ENCODE results near the gene SLC23A1.
"Not testable (repeated sequence)": the region's sequence is repeated elsewhere in the genome, so short reads cannot be mapped to it uniquely, and the experiment has no call there.

SLC23A1 gene

GRCh38 chr5:139368613-139369012 is 14.5 kb downstream of the SLC23A1 start:
- DNase-seq = no peak

DNA sequence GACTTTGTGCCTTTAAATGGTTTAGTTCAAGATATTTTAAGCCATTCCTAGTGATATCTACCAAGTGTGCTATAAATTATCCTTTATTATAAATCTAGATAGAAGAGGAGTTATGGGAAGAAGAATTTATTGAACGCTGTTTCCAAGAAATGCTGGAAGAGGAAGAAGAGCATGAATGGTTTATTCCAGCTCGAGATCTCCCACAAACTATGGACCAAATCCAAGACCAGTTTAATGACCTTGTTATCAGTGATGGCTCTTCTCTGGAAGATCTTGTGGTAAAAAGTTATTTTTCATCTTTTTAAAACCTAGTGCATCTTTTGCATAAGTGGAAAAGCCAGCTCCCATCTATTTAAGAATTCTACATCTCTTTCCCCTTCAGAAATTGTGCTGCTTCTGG is 18.6 kb downstream of the SLC23A1 start:
- no peak for DNase-seq

DNA sequence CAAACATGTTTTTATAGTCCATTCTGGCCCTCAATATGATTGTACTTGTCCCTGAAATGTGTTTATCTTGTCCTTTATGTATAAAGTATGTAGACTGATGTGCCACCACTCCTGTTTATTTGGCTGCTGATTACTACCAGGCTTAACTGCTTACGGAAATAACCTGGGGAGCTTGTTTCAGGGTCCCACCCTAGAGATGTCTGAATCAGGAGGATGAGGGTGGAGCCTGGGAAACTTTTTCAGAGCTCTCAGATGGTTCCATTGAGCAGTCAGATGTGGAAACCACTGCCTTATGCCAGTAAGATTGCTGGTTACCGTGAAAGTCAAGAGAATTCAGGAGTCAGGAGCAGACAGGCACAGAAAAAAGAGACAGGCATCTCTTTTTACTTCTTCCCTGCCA is 19.2 kb downstream of the SLC23A1 start:
- no peak for DNase-seq

DNA sequence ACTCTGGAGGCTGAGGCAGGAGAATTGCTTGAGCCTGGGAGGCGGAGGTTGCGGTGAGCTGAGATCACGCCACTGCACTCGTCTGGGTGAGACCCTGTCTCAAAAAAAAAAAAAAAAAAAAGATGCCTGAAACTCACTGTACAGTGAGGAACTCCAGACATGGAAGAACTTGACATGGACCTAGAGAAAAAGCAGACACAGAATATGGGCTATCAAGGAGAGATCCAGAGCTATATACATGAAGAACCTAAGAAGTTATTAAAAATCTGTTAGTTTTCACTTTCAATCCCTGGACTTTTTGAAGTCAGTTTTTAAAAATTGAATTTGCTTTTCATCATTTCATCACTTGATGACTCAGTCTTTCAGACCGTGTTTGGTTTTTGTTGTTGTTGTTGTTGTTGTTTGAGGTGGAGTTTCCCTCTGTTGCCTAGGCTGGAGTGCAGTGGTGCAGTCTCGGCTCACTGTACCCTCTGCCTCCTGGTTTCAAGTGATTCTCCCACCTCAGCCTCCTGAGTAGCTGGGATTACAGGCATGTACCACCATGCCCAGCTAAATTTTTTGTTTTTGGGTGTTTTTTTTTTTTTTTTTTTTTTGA is 21.2 kb downstream of the SLC23A1 start:
- DNase-seq = no peak

- DNase-seq = no peak
These were observed 22.7 kb downstream of the SLC23A1 start for GRCh38 chr5:139360384-139360783.

DNA sequence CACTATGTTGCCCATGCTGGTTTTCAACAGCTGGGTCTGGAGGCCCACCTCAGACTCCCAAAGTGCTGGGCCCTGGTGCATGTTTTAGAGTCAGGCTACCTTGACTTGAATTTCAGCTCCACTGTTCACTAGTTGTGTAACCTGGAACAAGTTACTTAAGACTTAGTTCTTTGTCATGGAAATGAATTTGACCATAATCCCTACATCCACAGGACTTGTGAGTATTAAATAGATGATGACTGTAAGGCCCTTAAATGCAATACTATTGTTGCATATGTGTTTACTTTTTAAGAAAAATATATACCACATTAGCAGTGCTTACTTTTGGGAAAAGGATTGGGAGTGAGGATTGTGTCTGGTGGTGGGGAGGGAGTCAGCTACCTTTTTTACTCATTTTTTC is 25.0 kb downstream of the SLC23A1 start:
- no peak for DNase-seq

GRCh38 chr5:139355900-139356299 is 27.2 kb downstream of the SLC23A1 start:
- DNase-seq = not testable (repeated sequence)

DNA sequence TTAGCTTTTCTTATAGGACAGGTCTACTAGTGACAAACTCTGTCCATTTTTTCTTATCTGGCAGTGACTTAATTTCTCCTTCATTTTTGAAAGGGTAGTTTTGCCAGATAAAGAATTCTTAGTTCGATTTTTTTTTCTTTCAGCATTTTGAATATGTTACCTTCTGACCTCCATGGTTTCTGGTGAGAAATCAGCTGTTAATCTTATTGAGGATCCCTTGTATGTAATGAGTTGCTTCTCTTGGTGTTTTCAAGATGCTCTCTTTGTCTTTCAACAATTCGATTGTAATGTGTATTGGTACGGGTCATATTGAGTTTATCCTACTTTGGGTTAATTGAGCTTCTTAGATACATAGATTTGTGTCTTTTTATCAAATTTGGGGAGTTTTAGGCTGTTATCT is 28.9 kb downstream of the SLC23A1 start:
- no peak for DNase-seq

DNA sequence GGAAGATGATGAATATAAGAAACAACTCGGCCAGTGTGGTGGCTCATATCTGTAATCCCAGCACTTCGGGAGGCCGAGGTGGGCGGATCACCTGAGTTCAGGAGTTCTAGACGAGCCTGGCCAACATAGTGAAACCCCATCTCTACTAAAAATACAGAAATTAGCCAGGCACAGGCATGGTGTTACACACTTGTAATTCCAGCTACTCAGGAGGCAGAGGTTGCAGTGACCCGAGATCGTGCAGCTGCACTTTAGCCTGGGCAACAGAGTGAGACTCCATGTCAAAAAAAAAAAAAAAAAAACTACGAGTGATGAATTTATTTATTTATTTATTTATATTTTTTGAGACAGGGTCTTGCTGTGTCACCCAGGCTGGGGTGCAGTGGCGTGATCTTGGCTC is 35.2 kb downstream of the SLC23A1 start:
- DNase-seq = not testable (repeated sequence)

GRCh38 chr5:139345442-139345841 is 37.7 kb downstream of the SLC23A1 start:
- DNase-seq = not testable (repeated sequence)

- DNase-seq = no peak
These were observed 38.9 kb downstream of the SLC23A1 start for GRCh38 chr5:139344177-139344576.

DNA sequence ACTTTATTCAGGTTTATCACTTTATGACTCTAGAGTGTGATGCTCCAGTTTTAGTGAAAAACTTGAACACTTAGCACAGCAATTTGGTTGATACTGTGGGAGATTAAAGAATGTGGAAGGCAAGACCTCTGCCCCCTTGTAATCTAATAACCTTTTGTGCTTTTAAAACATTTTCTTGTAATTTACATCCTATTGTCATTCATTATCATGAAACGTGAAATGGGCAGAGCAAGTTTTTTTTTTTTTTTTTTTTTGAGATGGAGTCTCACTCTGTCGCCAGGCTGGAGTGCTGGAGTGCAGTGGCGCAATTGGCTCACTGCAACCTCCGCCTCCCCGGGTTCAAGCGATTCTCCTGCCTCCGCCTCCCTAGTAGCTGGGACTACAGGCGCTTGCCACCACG is 39.6 kb downstream of the SLC23A1 start:
- no peak for DNase-seq

DNA sequence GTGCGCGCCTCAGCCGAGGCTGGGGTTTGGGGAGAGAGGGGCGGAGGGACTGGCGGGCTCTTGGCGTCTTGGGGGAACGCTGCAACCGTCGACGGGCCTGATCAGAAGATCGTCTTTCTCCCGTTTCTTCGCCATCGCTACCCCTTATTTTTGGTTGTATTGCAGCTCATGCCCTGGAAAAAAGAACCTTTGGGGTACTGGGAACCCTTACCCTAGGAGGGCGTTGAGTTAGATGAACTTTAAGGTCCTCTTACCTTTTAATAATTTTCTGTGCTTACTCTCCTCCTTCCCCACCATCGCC is 40.7 kb downstream of the SLC23A1 start:
- no peak for DNase-seq

GRCh38 chr5:139341689-139342422 is 41.2 kb downstream of the SLC23A1 start, which contains the start of gene PAIP2:
TSS of gene PAIP2 (plus strand) at chr5:139341854. CDS start at chr5:139363785, 21,931 bp downstream.
- DNase-seq = peak; percentile 97

- DNase-seq = no peak
These were observed 41.9 kb downstream of the SLC23A1 start for GRCh38 chr5:139341187-139341688.

GRCh38 chr5:139340051-139340450 is 43.0 kb downstream of the SLC23A1 start:
- DNase-seq = no peak

- DNase-seq = no peak
These were observed 47.3 kb downstream of the SLC23A1 start for GRCh38 chr5:139335811-139336210.

Data from NCI-H2029 (cell line).